ENCODE measurements around the gene PCGF2.
"Not testable (repeated sequence)": the region's sequence is repeated elsewhere in the genome, so short reads cannot be mapped to it uniquely, and the experiment has no call there.

PCGF2 gene

DNA sequence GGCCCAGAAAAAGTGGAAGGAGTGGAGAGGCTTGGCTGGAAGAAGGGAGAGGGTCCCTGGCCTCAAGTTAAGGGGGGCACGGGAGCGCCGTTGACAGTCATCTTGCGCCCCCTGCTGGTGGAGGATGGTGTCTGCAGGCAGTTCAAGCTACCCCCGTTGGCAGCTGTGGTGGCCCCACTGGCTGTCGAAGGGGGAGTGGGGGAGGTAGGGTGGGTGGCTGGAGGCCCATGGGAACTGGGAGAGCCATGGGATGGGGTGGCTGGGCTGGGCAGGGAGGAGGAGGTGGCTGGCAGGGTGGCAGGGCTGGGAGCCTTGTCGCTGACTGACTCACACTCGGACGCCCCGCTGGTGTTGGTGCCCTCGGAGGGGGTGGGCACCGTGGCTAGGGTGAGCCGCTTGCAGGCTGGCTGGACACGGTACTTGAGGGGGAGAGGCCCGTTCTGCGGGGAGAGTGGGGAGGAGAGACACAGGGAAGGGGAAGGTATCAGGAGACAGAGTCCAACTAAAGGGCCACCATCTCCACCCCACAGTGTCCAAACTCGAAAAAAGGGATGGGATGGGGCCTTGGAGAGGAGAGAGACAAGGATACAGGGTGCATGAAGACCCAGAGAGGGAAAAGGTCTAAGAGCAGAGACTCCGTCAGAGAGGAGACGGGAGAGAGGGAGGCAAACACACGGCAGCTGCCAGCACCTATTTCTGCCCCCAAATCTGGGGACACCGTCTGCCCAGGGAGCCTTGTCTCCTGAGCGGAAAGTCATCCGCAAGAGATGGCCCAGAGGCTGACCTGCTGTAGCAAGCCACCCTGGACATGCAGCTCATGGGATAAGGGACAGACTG is 12.8 kb downstream of the PCGF2 start:
- peak; percentile 50 for DNase-seq

DNA sequence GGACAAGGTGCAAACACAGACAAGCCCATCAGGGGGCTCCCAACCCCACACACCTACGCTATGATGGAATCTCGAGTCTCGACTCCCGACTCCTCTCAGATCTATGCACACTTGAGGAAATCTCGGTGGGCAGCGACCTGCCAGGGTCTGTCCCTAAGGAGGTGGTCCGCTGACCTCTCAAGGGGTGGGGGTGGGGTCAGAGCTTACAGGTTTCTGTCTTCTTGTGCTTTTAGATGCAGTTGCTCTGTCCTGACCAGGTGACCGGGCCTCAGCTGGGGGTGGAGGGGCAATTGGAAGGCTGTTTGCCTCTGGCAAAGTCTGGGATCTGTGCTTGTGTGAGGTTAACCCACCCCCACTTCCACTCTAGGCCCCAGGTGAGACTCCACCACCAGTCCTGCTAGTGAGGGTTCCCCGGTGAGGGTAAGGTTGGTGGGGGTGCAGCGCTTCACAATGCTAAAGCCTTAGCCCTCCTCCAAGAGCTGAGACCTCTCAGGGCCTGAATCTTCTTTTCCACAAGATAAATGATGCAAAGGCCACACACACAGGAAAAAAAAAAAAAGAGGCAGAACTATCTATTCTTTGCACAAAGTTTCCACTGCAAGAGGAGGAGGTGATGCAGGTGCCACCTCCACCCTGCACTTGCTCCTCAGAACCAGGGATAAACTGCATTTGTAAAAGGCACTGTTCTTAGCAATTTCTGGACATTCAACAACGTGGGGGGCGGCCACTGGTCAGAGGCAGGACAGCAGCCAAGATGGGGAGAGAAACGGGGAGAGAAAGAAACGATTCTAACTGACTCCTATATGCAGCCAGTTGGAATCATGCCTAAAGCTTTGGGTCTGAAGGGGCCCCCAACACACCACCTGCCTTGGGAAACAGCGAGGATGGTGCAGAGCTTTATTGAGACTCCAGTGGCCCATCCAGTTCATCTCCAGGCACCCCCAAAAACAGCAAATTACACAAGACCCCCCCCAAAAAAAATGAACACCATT is 13.9 kb downstream of the PCGF2 start:
- no peak for DNase-seq

DNA sequence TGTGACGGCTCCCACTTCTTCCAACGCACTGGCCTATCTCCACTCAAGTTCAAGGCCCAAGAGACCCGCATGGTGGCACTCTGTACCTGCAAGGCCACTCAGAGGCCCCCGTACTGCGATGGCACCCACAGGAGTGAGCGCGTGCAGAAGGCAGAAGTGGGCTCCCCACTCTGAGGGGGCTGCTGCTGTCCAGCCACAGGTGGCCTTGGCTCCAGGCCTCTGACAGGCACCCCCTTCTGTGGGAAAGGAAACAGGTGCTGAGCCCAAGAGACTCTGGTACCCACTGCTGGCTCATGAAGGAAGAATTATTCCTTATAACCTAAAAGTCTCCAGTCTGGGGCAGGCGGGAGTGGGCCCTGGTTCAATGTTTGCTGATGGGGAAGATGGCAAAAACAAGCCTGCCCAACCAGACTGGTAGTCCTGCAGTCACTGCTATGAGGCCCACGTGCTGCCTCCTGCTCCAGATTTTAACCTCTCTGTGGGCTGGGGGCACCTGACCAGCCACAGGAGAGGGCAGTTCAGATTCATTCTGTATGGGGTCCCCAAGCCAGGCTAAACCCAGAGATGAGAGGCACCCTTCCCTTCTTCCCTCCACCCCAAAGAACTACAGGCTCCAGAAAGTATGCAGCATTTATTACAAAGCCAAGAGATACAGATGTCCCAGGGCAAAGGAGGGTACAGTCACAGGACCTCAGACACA is 14.7 kb downstream of the PCGF2 start:
- DNase-seq = no peak

DNA sequence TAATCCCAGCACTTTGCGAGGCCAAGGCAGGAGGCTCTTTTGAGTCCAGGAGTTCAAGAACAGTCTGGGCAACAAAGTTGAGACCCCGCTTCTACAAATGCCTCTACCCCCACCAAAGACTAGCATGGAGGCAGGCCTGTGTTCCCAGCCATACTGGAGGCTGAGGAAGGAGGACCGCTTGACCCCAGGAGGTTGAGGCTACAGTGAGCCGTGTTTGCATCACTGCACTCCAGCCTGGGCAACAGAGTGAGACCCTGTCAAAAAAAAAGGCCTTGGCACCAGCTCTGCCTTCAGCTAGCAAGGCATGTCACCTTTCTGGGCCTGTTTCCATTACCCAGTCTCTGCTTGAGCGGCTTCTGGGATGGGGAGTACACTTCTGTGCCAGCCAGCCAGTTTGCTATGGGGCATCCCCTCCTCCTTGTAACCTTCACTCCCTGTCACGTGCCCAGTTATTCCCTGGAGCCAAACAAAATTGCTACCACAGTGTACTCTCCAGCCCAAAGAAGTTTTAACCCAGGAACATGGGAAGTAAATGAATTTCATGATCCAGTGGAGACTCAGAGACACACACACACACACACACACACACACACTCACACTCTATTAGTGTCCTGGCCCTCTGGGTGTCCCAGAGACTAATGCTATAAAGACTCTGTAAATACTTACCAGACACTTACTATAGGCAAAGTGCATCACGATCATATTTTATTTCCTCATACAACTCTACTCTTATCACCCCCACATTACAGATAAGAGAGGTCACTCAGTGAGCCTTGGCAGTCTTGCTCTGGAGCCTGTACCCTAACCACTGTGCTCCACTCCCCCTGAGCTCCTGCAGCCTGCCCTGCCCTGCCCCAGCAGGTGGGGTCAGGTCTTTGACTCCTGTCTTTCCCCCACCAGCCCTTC is 15.5 kb downstream of the PCGF2 start:
- no peak for DNase-seq

DNA sequence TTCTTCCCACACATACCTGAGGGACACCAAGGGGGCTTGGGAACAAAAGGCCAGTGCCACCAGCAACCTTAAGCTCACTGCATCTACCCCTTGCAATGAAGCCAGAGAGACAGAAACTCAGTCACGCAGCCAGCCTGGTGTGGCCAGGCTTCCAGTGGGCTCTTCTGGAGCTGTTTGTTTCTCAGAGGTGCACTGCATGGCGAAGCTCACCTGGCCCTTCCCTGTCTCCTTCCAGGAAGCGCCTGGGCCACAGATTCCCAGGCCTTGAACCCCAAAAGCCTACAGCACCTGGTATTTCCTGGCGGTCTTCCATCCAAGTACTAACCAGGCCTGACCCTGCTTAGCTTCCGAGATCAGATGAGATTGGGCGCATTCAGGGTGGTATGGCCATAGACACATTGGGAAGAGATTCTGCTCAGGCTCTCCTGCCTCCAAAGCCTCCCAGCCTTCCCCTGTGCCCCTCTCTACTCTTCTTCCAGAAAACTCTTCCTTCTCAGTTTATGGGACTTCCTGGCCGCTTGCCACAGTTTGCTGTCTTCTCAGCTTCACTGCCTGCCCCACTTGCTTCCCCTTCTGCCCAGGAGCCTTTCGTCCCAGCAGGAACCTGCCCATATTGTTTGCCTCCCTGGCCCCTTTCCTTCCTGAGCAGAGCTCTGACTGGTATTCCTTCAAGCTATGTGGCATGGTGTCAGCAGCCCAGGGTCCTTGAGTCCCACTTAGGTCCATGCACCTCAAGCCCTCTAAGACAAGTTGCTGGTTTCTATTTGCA is 16.4 kb downstream of the PCGF2 start:
- DNase-seq = no peak

DNA sequence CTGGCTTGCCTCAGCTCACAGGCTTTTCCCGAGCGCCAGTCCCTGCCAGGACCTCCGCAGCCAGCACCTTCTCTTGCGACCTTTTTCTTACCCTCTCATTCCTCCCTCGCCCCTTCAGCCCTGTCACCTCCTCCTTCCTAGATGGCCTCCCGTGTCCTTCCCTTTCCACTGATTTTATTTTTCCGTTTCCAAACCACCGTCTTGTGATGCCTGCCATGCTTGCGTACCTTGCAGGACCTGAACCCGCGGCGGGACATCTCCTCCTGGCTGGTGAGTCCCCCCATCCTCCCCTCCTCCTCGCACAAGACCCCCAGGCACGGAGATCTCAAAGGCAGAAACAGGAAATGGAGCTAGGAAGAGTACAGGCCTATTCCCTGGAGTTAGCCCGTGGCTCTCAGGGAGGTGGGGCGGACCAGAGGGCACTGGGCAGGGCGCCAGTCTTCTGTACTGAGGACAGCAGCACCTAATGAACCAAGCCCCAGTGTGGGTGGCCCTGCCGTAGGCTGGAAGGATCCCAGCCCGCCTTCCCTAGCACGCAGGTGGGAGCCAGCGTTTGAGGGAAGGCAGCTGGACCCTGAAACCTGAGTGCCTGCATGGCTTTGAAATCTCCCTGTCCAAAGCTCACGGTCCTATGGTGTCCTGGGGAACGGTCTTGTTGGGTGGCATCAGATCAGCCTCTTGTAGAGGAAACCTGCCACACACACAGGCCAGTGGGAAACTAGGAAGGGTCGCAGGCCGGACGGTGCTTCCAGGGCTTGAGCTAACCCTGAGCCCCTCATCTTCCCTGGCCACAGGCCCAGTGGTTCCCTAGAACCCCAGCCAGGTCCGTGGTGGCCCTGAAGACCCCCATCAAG is 17.4 kb downstream of the PCGF2 start:
- DNase-seq = peak; percentile 53

DNA sequence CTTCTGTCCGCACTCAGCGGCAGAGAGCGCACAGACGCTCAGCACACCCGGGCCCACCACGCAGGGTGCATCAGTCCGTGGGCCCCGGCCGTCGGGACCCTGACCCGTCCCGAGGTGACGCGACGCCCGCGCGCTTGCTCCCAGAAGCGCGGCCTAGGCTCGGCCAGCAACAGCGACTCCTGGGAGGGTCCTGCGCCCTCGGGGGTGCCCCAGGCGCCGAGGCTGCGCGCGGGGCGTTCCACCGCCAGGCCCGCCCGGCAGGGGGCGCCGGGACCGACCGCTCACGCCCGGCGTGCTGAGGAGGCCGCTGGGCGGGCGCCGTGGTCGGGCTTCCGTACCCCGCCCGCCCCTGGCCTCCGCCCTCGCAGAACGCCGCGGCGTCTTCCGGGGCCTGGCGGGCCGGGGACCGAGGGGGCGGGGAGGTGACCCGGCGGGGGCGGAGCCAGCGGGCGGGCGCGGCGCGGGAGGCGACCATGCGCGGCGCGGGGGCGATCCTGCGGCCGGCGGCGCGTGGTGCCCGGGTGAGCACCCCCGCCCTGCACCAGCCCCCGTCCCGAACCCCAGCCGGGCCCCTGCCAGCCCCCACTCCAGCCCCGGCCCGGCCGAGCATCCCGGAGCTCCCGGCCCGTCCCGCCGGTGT is 18.1 kb downstream of the PCGF2 start, which contains the start of gene CISD3:
Gene CISD3 (plus strand): TSS at position 456 of the 640 bp plus-strand sequence. CDS start 18 bp downstream, at position 474.
- DNase-seq = peak; percentile 90

DNA sequence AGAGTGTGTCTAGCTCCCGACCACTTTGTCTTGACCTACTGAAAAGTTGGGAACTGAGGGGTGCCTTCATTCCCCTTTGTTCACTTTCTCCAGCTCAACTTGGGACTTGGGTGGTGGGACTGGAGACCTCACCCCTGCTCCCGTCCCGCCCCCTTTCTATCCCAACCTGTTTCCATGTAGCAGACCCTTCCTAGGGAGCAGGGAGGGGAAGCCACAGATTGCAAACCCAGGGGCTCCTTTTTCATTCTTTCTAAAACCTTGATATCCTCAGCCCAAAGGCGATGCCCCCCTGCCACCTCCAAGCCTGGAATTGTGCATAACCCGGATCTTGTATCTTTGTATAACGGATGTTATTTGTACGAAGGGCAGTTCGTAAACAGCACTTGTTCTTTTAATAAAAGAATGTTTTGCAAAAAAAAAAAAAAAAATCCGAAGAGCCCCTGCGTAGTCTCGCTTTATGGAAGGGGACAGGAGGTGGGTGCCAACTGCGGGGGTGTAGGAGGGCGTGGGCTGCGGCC is 18.7 kb downstream of the PCGF2 start:
- no peak for DNase-seq

DNA sequence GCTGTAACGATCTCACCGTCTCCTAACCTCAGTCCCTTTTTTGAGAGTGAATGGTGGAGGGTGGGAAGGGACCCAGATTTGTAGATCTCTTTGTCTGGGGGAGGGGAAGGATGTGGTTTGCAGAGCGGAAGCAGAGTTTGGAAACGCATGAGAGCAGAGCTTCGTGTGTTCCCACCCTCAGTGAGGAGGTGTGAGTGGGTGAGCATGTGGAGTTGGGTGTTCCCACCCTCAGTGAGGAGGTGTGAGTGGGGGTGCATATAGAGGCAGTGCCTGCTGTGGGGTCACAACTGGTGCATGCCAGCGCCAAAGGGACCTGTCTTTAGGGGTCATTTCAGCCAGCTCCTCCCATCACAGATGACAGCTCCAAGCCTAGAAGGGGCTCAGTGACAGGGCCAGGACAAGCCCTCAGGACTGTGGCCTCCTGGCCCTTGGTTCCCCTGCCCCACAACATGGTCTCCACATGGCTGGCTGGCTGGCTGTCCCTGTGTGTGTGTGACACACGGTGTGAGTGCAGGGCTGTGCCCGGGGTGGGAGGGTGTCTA is 19.8 kb downstream of the PCGF2 start:
- DNase-seq = no peak

DNA sequence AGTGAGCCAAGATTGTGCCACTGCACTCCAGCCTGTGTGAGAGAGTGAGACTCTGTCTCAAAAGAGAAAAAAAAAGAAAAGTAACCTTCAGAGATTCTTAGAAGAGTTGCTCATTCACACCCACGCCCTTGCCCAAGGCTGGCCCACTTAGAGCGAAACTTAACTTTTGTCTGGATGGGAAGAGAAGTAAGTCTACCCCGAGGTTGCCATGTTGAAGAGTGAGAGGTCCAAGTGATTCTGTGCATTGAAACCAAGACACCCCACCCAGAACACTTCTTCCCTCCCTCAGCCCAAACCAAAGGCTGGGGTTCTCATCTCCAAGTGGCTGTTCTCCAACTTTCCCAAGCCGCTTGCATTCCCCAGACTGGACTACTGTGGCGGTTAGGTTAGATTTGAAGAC is 20.4 kb downstream of the PCGF2 start:
- DNase-seq = no peak

DNA sequence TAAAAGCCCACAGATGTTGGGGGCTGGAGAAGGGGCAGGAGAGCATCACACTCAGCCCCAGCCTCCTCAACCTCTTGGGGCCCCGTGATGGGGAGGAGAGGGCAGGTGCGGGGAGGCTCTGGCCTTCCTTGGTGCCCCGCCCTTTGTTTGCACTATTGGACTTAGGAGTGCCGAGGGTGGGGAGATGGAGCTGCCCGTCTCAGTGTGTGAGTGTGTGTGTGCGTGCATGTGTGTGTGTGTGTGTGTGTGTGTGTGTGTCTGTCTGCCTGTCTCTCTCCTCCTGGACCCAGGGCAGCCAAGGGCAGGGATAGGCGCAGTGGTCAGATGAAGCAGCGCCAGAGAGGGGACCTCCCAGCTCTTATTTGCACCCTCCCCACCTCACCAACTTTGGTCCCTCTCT is 22.0 kb downstream of the PCGF2 start:
- not testable (repeated sequence) for DNase-seq

DNA sequence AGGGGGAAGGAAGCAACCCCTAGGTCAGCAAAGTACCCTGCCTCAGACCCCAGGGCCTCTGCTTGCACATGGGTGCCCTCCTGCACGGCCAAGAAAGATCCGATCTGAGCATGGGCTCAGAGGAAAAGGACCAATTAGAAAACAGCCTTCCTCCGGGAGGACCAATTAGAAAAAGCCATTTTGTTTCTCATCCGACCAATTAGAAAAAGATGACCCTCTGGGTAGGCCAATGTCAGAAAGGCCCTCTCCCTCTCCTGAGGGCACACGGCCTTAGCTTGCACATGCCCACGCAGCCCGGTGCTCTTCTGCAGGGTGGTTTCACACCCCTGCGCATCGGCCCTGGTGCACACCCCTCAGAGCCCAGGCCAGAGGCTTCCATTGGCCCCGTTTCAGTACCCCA is 23.1 kb downstream of the PCGF2 start:
- DNase-seq = no peak

DNA sequence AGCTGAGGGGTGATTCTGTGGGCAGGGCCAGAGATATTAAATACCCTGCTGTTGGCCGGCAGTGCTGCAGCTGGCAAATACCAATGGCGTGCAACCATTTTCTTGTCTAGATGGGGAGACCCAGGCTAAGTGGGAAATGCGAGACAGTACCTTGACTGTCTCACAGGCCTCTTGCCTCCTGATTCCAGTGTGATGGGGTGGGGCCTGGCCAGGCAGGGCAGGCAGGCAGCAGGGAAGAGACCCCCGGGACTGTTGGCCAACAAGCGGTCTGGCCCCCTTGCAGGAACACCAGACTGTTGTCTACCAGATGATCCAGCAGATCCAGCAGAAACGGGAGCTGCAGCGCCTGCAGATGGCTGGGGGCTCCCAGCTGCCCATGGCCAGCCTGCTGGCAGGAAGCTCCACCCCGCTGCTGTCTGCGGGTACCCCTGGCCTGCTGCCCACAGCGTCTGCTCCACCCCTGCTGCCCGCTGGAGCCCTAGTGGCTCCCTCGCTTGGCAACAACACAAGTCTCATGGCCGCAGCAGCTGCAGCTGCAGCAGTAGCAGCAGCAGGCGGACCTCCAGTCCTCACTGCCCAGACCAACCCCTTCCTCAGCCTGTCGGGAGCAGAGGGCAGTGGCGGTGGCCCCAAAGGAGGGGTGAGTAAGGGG is 23.7 kb downstream of the PCGF2 start:
- peak; percentile 45 for DNase-seq

DNA sequence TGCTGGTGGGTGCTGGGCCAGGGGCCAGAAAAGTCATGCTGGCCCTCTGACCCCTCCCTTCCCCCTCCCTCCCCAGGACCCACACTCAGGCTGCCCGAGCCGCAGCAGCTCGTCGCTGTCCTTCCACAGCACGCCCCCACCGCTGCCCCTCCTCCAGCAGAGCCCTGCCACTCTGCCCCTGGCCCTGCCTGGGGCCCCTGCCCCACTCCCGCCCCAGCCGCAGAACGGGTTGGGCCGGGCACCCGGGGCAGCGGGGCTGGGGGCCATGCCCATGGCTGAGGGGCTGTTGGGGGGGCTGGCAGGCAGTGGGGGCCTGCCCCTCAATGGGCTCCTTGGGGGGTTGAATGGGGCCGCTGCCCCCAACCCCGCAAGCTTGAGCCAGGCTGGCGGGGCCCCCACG is 26.3 kb downstream of the PCGF2 start:
- DNase-seq = no peak

DNA sequence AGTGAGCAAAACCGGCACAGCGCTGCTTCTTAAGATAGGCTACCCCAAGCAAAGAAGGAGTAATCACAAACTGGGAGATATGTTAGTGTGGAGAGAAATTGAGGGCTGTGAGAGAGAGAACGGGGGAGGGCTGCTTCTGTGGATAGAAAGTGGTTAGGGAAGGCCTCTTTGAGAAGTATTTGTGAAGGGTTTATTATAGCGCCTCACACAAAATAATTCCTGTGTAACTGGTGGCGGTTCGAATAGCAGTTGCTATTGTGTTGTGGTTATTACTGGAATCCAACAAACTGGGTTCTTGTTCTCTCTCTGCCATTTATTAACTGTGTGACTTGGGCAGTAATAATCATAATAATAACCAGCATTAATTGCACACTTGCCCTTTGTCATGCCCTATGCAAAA is 27.2 kb downstream of the PCGF2 start:
- DNase-seq = no peak

DNA sequence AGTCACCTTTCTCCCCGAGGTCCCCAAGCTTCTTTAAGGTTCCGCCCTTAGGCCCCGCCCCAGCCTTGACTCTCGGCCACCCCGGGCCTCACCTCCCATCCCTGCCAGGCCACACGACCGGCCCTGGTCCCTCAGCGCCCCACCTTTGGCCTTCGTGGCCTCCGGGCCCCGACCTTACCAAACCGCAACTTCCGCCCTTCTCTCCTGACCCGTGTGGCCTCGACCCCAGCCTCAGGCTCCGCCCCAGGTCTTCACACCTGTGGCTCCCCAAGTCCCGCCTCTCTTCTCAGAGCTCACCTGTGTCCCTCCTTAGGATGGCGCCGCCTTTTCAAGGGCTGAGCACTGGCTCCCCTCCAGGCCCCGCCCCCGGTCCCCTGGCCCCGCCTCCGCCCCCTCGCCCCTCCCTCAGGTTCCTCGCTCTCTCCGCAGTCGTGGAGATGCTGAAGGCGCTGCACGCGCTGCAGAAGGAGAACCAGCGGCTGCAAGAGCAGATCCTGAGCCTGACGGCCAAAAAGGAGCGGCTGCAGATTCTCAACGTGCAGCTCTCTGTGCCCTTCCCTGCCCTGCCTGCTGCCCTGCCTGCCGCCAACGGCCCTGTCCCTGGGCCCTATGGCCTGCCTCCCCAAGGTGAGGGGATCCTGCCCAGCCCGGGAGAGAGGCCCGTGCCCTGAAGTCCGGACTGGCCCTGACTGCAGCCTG is 28.0 kb downstream of the PCGF2 start:
- DNase-seq = no peak

DNA sequence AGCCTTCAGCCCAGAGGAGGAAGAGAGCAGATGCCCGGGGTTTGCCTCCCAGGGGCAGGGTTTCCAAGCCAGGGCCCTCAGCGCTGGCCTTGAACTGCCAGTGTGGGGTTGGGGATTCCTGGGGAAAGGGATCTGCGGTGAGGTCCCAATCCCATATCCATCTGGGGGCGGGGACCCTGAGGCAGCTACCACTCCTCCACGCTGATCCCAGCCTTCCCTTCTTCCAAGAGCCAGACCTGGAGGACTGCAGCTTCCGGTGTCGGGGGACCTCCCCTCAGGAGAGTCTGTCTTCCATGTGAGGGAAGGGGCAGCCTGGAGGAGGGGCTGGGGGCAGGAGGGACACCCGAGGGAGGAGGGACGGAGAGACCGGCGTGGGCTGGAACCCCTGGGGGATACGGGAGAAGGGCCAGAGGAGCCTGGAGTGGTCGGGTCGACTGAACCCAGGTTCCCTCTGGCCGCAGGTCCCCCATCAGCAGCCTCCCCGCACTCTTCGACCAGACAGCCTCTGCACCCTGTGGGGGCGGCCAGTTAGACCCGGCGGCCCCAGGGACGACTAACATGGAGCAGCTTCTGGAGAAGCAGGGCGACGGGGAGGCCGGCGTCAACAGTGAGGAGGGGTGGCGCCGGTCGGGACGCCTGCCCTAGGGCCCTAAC is 28.7 kb downstream of the PCGF2 start:
- DNase-seq = no peak
